DOHH2 (cell line): ENCODE measurements around the gene CELF5.

Experiments used
- H3F3A ChIP-seq: fragments of 200-600 bp; sonication (generic), shearing (Covaris generic); 2 replicates; pipeline ENCODE4 v1.6.0; 2016; ENCODE audit warnings: antibody characterized with exemption, mild to moderate bottlenecking; ENCODE audit not compliant: control insufficient read depth, insufficient read depth
- H3K27ac ChIP-seq: fragments of 200-600 bp; sonication (generic); 2 replicates; pipeline ENCODE4 v1.5.1; 2014; ENCODE audit warnings: low read depth, mild to moderate bottlenecking, low read length, moderate library complexity
- H3K27me3 ChIP-seq: fragments of 200-600 bp; sonication (generic); 2 replicates; pipeline ENCODE4 v1.6.1; 2014; ENCODE audit warnings: mild to moderate bottlenecking, low read length, mixed read lengths; ENCODE audit not compliant: control insufficient read depth
- H3K36me3 ChIP-seq: fragments of 200-600 bp; sonication (generic); 2 replicates; pipeline ENCODE4 v1.6.1; 2014; ENCODE audit warnings: mild to moderate bottlenecking, low read length, moderate library complexity, mixed read lengths; ENCODE audit not compliant: control insufficient read depth
- H3K4me1 ChIP-seq: fragments of 200-600 bp; sonication (generic); 2 replicates; pipeline ENCODE4 v1.6.1; 2014; ENCODE audit warnings: mild to moderate bottlenecking, low read length, mixed read lengths; ENCODE audit not compliant: control insufficient read depth
- H3K4me2 ChIP-seq: fragments of 200-600 bp; sonication (generic); 2 replicates; pipeline ENCODE4 v1.6.0; 2014; ENCODE audit warnings: mild to moderate bottlenecking, low read length, moderate library complexity
- H3K4me3 ChIP-seq: fragments of 200-600 bp; sonication (generic); 2 replicates; pipeline ENCODE4 v1.5.1; 2014; ENCODE audit warnings: mild to moderate bottlenecking, low read length, mixed read lengths
- H3K79me2 ChIP-seq: fragments of 200-600 bp; sonication (generic); 2 replicates; pipeline ENCODE4 v1.6.1; 2014; ENCODE audit warnings: mild to moderate bottlenecking, low read length, mixed read lengths; ENCODE audit not compliant: control insufficient read depth
- H3K9me2 ChIP-seq: fragments of 200-600 bp; sonication (generic); replicated peaks from 2 replicates; pipeline ENCODE4 v1.6.1; 2014; ENCODE audit warnings: mild to moderate bottlenecking, low read length, mixed read lengths; ENCODE audit not compliant: control insufficient read depth
- H3K9me3 ChIP-seq: fragments of 200-600 bp; sonication (generic); 2 replicates; pipeline ENCODE4 v1.6.1; 2014; ENCODE audit warnings: antibody characterized with exemption, low read length, mixed read lengths; ENCODE audit not compliant: control insufficient read depth, insufficient read depth
- H4K20me1 ChIP-seq: fragments of 200-600 bp; sonication (generic); 2 replicates; pipeline ENCODE4 v1.6.0; 2014; ENCODE audit warnings: low read depth, mild to moderate bottlenecking, antibody characterized with exemption, low read length, moderate library complexity; ENCODE audit not compliant: control insufficient read depth, insufficient read depth
- CTCF ChIP-seq: fragments of 200-600 bp; sonication (generic); IDR thresholded peaks from one replicate; pipeline ENCODE4 v1.5.1; 2014; ENCODE audit warnings: antibody characterized with exemption, mild to moderate bottlenecking, low read depth, low read length; ENCODE audit not compliant: poor library complexity, severe bottlenecking
- EZH2phosphoT487 ChIP-seq: fragments of 200-600 bp; sonication (generic); IDR thresholded peaks from 2 replicates; pipeline ENCODE4 v1.6.1; 2017; ENCODE audit warnings: borderline replicate concordance, mild to moderate bottlenecking, antibody characterized with exemption, low read length, moderate library complexity, mixed read lengths

Gene CELF5

GRCh38 chr19:3283246-3283751, 58.8 kb downstream of the CELF5 start:
- Histone ChIP-seq H3K4me3 (no peak overlapping the region), H3K27me3 (no peaks in the 10 kb centered on the region), H3F3A (no peaks in the 10 kb centered on the region), H3K9me3 (peaks cover 4% of the 10 kb centered on the region; the same call in 1 of the 2 replicates), H4K20me1 (no peaks in the 10 kb centered on the region), H3K9me2 (no peaks in the 10 kb centered on the region), H3K4me1 (no peaks in the 10 kb centered on the region), H3K36me3 (no peaks in the 10 kb centered on the region), H3K27ac (no peak overlapping the region), H3K4me2 (no peak overlapping the region), H3K79me2 (no peaks in the 10 kb centered on the region)
- no peak for TF ChIP-seq CTCF
- no peak for TF ChIP-seq EZH2phosphoT487

DNA sequence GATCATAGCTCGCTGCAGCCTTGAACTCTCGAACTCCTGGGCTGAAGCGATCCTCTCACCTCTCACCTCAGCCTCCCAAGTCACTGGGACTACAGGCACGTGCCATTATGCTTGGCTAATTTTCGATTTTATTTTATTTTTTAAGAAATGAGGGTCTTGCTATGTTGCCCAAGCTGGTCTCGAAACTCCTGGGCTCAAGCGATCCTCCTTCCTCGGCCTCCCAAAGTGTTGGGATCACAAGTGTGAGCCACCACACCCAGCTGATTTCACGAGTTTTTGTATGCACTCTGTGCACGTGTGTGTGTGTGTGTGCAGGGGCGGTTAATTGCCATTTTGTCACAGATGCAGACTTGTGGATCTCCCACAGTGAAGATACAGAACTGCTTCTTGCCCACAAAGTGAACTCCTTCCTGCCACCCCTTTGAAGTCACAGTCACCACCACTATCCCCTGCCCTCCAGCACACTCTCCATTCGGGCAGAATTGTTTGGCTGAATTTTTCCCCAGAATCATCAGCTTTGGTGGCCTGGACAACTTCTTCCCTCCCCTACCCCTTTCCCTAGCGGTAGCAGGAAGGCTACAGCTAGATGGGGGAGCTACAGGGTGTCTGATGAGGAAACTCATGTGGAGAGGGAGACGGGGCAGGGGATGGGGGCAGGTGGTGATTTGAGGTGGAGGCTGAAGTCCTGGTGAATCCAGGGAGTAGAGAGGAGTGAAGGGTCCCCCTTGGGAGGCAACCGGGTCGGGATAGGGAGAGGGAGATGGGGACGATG, 59.6 kb downstream of the CELF5 start:
- Histone ChIP-seq H3K36me3 (no peaks in the 10 kb centered on the region), H3K27ac (no peak overlapping the region), H3K9me2 (no peaks in the 10 kb centered on the region), H3F3A (no peaks in the 10 kb centered on the region), H3K4me3 (no peak overlapping the region), H3K4me2 (no peak overlapping the region), H3K9me3 (peaks cover 4% of the 10 kb centered on the region; the same call in 1 of the 2 replicates), H4K20me1 (no peaks in the 10 kb centered on the region), H3K27me3 (no peaks in the 10 kb centered on the region), H3K79me2 (no peaks in the 10 kb centered on the region), H3K4me1 (no peaks in the 10 kb centered on the region)
- no peak for TF ChIP-seq EZH2phosphoT487

GRCh38 chr19:3284759-3285646, 60.5 kb downstream of the CELF5 start:
- H3K4me2 ChIP-seq, result no peak overlapping the region
- no peaks in the 10 kb centered on the region for H3K36me3 ChIP-seq
- peaks cover 4% of the 10 kb centered on the region; the same call in 1 of the 2 replicates for H3K9me3 ChIP-seq
- no peaks in the 10 kb centered on the region for H3F3A ChIP-seq
- no peaks in the 10 kb centered on the region for H3K79me2 ChIP-seq
- no peaks in the 10 kb centered on the region for H3K9me2 ChIP-seq
- no peak overlapping the region for H3K27ac ChIP-seq
- TF ChIP-seq CTCF (no peak), EZH2phosphoT487 (no peak)
- H3K4me1 ChIP-seq, result no peaks in the 10 kb centered on the region
- H3K27me3 ChIP-seq, result no peaks in the 10 kb centered on the region
- no peak overlapping the region for H3K4me3 ChIP-seq
- no peaks in the 10 kb centered on the region for H4K20me1 ChIP-seq
